Measurements from ENCODE around the gene TMEM203. TPM values are rescaled to one million over a fixed set of nuclear protein-coding genes. Genes with fewer than 3 reads are reported as not detected.

The TMEM203 gene
- total and polyA plus RNA-seq, 2 of the 4 experiments (the other 2 are of a cell fraction): 18.8 to 40.6 TPM

DNA sequence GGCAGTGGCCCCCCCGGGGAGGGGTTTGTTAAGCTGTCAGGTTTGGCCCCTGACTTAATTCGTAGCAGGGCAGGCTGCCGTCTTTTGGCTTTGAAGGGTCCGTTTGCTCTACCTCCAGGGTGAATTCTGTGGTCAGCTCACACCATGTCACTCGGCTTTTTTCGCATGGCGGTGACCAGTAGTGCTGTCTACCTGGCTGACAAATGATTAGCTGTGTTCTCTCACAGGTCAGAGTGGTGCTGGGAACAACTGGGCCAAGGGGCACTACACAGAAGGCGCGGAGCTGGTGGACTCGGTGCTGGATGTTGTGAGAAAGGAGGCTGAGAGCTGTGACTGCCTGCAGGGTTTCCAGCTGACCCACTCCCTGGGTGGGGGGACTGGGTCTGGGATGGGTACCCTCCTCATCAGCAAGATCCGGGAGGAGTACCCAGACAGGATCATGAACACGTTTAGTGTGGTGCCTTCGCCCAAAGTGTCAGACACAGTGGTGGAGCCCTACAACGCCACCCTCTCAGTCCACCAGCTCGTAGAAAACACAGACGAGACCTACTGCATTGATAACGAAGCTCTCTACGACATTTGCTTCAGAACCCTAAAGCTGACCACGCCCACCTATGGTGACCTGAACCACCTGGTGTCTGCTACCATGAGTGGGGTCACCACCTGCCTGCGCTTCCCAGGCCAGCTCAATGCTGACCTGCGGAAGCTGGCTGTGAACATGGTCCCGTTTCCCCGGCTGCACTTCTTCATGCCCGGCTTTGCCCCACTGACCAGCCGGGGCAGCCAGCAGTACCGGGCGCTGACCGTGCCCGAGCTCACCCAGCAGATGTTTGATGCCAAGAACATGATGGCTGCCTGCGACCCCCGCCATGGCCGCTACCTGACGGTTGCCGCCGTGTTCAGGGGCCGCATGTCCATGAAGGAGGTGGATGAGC lies 37.1 kb upstream of the TMEM203 start:
- ATAC-seq (ENCODE audit: low read depth): no peak
- no peaks in the 10 kb centered on the region for H3K27me3 ChIP-seq (ENCODE audit: control insufficient read depth, insufficient read depth, low read length)
- no peak overlapping the region; the same call in 1 of the 2 replicates for H2AK5ac ChIP-seq (ENCODE audit: low read depth, low read length)
- intact Hi-C loops (cut with micrococcal nuclease) (no loop called here), dilution Hi-C loops (cut with HindIII; ENCODE audit: low sequenced_read_pairs, unreplicated experiment) (no loop called here), in situ Hi-C loops (cut with MboI; ENCODE audit: low sequenced_read_pairs) (no loop called here)
- H4K91ac ChIP-seq (ENCODE audit: insufficient read depth, low read depth, low read length): no peak overlapping the region
- TF ChIP-seq CEBPB (IDR thresholded peaks at IDR 0.05; ENCODE audit: low read depth, low read length) (no peak), MAFK (IDR thresholded peaks at IDR 0.05; ENCODE audit: low read depth, low read length) (no peak), POLR2A (IDR thresholded peaks at IDR 0.05; ENCODE audit: low read depth, low read length) (no peak), CHD1 (IDR thresholded peaks at IDR 0.05; ENCODE audit: low read depth, low read length) (no peak; the same call in 1 of the 2 replicates), ELK1 (IDR thresholded peaks at IDR 0.05; ENCODE audit: borderline replicate concordance, low read depth, low read length) (no peak)
- peak overlapping the region; percentile 50 for H3K4me3 ChIP-seq (ENCODE audit: insufficient read depth, low read depth, low read length)
- peaks cover 4% of the 10 kb centered on the region for H3K9me1 ChIP-seq (ENCODE audit: insufficient read depth, low read length)
- no TSS peak for BruUV-seq (replicated peaks)
- H4K20me1 ChIP-seq (ENCODE audit: insufficient read depth, low read length): peaks cover 36% of the 10 kb centered on the region
- H3K4me2 ChIP-seq (ENCODE audit: low read depth, low read length): peak overlapping the region; percentile 94
- peaks cover 19% of the 10 kb centered on the region for H3K36me3 ChIP-seq (ENCODE audit: control insufficient read depth, insufficient read depth, low read length)
- no peak for DNase-seq
- peak overlapping the region; percentile 59 for H3K56ac ChIP-seq (ENCODE audit: extremely low read depth, insufficient read depth, low read length)
- no peak overlapping the region for H4K8ac ChIP-seq (ENCODE audit: low read depth in 2 of 2, low read length in 2 of 2)
- no peak overlapping the region for H4K5ac ChIP-seq (ENCODE audit: low read depth, low read length)
- H3K18ac ChIP-seq (ENCODE audit: low read depth, low read length): no peak overlapping the region
- no peak overlapping the region for H2AFZ ChIP-seq (replicated peaks; ENCODE audit: low read length, poor library complexity)
- peak overlapping the region; percentile 14 for H3K23ac ChIP-seq (ENCODE audit: low read depth, low read length)
- 62% methylated on average over 17 of the region's 36 CpGs; no CpG with 5 or more reads in 1 of the 2 experiments for WGBS, 2 experiments (ENCODE audit: extremely low coverage in 2 of 2, insufficient read length in 1 of 2)
- POLR2A ChIA-PET (ENCODE audit: unreplicated experiment): no interaction called here
- no peak overlapping the region for H2BK5ac ChIP-seq (ENCODE audit: low read depth, low read length, poor library complexity, severe bottlenecking)
- H3K9ac ChIP-seq (ENCODE audit: low read depth, low read length): peak overlapping the region; percentile 90
- peaks cover 9% of the 10 kb centered on the region; the same call in 1 of the 2 replicates for H3K4me1 ChIP-seq (ENCODE audit: control insufficient read depth, insufficient read depth, low read length)
- no peak overlapping the region for H2BK120ac ChIP-seq (ENCODE audit: low read depth, low read length)
- peak overlapping the region; percentile 77; the same call in 1 of the 2 replicates for H3K27ac ChIP-seq (ENCODE audit: insufficient read depth, low read length)
- H2BK15ac ChIP-seq (ENCODE audit: low read depth, low read length): no peak overlapping the region
- peak overlapping the region; percentile 48; the same call in 1 of the 2 replicates for H3K14ac ChIP-seq (replicated peaks; ENCODE audit: low read depth, low read length)
- H2AK9ac ChIP-seq (replicated peaks; ENCODE audit: low read depth, low read length, poor library complexity): no peak overlapping the region
- CTCF ChIA-PET: no interaction called here
- no peaks in the 10 kb centered on the region for H3K9me3 ChIP-seq (ENCODE audit: control insufficient read depth, insufficient read depth, low read length)
- H3K4ac ChIP-seq (ENCODE audit: low read depth, low read length): no peak overlapping the region
- H2BK20ac ChIP-seq (ENCODE audit: low read depth, low read length): no peak overlapping the region
- H3K79me1 ChIP-seq (ENCODE audit: low read depth in 1 of 2, low read length in 2 of 2): peaks cover 9 to 44% of the 10 kb centered on the region in 2 experiments; a peak in 3 of 4 replicates

Data from IMR-90 (cell line).